HepG2 (cell line): ENCODE results near the gene TMEM8B.

ENCODE experiments used
- CHCHD3 ChIP-seq: sonication (generic); formaldehyde crosslinking; IDR thresholded peaks from 2 replicates; pipeline ENCODE4 v1.8.0; 2022; ENCODE audit warnings: mild to moderate bottlenecking, missing genetic modification reagents, moderate library complexity
- ZNF343 ChIP-seq: sonication (generic); formaldehyde crosslinking; IDR thresholded peaks from 2 replicates; pipeline ENCODE4 v1.4.0; 2020; ENCODE audit warnings: mild to moderate bottlenecking, missing genetic modification reagents

DNA sequence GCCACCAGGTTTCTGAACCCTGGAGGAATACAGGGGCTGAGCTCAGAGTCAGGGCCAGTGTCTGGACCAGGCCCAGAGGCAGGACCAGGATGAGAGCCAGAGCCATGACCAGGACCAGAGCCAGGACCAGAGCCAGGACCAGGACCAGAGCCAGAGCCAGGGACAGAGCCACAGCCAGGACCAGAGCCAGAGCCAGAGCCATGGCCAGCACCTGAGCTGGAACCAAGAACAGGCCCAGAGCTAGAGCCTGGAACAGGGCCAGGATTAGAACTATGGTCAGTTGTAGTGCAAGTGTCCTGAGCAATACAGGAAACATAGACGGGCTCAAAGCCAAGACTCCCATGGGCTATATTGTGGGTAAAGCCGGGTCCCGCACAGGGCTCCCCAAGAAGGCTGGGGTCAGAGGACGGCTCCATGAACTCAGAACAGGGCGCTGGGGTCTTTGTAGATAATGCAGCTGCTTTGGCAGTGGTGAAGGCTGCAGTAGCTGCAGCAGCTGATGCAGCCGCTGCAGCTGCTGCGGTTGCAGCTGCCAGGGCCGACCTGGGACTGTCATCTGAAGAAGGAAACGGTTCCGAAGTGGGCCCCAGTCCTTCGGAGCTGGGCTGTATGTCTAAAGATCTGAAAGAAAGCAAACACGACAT lies 17.5 kb upstream of the TMEM8B start:
- no peak for TF ChIP-seq ZNF343
- no peak for TF ChIP-seq CHCHD3 (CRISPR knock-in tag)
